CMK (cell line): Measurements from ENCODE around the gene LAMC3.
"Not testable (repeated sequence)": the region's sequence is repeated elsewhere in the genome, so short reads cannot be mapped to it uniquely, and the experiment has no call there.

Source experiments
- DNase-seq: peaks from one replicate; pipeline ENCODE4 v3.0.0-alpha.2; 2010; ENCODE audit warnings: low read depth

The LAMC3 gene

DNA sequence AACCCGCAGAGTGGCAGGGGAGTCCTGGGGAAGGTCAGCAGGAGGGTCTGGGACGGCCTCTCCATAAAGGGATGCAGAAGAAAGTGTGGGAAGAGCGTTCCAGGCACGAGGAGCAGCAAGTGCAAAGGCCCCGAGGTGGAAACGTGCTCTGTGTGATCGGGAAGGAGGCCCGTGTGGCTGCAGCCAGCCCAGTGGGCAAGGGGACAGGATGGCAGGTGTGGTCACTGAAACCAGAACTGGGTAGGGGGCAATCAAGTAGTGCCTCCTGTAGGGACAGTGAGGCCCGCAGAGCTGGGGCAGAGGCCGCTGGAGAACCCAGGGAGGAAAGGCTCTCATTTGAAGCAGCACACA lies 16.3 kb upstream of the LAMC3 start:
- DNase-seq, result no peak

DNA sequence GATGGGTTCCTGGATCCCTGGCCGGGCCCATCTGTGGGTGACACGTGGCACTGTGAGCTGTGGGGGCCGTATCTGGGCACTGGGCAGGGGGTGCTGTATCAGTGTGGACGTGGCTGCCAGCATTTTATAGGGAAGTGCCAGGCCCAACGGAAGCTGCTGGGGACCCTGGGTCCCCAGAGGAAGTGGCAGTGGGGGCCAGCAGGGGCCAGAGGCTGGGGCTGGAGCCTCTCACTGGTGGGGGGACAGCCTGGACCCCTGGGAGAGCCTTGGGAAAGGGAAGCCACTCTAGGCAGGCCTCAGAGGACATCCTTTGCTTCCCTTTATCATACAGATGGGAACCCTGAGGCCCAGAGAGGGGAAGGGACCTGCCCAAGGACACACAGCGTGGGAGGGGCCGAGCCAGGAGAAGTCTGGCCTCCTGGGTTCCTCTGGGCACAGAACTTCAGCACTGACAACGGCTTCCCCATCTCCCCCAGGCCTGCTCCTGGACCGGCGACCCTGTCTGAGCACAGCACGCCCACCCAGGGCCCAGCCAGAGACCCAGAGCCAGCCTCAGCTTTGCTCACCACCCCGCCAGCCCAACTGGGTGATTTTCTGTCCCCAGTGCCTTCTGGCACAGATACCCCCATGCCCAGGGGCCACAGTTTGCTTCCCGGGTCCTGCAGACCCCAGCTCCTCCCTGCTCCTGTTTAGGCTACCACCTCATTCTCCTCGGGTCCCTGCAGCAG lies 15.5 kb upstream of the LAMC3 start:
- DNase-seq, result no peak

DNA sequence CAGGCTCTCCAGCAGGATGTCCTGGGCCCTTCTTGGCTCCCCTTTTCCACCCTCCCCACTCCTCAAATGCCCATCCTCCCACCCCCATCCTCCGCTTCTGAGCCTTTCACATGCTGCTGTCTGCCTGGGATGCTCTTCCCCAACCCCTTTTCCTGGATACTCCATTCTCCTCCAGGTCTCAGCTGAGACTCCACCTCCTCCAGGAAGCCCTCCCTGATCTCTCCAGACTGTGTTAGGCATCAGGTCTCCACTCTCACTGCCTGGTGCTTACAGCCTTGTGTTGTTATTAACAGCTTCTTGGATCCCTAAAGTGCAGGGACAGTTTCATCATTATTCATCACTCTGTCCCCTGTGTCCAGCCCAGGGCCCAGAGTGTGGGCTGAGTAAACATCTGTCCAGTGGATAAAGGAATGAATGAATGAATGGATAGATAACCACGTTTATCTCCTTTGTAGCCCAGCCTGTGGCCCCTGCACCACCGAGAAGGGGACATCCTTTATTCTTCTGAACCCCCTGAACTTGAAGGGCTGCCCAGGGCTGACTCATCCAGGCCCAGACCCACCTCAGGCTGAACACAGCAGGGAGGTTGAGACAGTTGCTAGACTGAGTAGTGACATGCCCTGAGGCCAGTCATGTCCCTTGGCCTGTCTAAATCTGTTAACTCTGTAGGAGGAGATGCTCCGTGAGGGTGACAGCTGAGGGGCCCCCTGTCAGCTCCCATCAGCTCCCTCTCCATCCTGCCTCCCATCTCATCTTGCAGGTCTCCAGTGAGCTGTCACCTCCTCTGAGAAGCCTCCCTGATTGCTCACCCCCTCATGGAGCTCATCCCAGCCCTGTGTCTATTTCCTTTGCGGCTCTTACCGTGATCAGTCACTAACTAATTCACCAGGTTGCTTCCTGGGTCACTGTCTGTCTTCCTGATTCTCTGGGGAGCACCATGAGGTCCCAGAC lies 14.6 kb upstream of the LAMC3 start:
- DNase-seq, result no peak

DNA sequence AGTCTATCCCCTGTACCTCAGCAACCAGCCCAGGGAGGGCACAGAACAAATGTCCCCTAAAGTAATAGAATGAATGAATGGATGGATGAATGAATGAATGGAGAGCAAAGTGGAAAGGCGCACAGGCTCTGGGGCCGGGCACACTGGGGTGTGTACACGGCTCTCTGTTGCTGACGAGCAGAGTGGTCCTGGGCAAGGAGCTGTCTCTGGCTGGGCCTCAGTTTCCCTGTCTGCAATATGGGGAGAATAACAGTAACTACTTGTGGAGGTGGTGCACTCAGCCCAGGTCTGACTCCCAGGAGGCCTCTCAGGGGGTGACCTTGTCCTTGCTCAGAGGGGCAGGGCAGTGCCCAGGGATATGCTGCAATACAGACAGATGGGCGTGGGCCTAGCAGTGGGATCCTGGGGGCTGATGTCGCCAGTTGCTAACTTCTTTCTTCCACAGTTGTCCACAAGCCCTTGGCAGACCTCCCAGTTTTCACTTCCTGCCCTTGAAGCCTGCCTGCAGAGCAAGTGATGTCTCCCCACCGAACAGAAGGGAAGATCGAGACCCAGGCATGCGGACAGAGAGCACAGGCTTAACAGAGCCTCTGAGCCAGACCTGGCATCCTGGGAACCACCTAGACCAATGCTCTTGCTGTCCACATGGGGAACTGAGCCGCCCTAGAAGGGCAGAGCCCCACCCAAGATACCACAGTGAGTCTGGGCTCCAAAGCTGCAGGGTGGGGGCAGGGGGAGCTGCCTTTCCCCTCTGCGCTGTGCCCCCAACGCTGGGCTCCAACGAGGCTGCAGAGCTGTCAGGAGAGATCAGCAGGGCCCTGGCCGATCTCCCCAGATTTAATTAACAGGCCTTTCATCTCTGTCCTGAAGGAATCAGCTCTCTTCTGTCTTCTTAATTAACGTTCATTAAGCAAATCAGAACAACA lies 13.6 kb upstream of the LAMC3 start:
- DNase-seq, result no peak

DNA sequence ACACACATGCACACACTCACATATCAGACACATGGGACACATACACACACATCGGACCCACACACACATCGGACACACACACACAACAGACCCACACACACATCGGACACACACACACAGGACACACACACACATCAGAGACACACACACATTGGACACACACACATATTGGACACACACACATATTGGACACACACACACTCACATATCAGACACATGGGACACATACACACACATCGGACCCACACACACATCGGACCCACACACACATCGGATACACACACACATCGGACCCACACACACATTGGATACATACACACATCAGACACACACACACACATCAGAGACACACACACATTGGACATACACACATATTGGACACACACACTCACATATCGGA lies 12.8 kb upstream of the LAMC3 start:
- DNase-seq, result no peak

DNA sequence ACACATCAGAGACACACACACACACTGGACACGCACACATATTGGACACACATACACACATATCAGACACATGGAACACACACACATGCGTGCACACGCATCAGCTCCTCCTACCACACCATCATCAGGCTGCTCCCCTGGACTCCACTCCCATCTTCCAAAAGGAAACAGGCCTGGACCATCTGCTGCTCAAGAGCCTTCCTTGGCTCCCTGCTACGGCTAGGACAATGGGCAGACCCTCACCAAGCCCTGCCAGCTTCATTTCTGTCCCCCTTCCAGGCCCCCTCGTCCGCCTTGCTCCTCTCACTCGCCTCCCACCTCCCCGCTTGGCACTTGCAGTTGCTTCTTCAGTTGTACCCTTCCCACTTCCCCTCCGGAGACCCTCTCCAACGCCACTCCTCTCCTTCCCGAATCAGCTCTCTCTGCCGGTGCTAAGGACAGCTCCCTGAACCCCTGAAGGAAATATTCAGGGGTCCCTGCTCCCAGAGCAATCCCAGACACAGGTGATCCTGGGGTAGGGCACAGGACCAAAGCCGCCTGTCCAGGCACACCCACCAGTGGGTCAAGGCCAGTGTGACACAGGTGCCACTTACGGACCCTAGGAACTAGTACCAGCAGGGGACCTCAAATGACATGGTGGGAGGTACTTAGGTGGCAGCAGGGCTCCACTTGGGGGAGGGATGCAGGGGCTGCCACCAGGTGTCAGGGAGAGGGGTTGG lies 12.1 kb upstream of the LAMC3 start:
- DNase-seq, result no peak

DNA sequence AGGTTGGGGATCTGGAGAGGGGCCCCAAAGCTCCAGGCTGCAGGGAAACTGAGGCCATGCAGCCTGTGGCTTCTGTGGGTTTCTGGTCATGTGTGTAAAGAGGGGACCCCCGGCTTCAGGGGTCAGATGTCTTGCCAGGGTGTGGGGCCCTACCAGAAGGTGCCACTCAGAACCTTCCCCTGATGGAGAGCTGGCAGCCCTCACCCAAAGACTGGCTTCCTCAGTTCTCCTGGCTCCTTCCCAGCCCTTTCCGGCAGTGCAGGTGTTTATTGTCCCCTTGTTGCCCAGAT lies 11.6 kb upstream of the LAMC3 start:
- no peak for DNase-seq

DNA sequence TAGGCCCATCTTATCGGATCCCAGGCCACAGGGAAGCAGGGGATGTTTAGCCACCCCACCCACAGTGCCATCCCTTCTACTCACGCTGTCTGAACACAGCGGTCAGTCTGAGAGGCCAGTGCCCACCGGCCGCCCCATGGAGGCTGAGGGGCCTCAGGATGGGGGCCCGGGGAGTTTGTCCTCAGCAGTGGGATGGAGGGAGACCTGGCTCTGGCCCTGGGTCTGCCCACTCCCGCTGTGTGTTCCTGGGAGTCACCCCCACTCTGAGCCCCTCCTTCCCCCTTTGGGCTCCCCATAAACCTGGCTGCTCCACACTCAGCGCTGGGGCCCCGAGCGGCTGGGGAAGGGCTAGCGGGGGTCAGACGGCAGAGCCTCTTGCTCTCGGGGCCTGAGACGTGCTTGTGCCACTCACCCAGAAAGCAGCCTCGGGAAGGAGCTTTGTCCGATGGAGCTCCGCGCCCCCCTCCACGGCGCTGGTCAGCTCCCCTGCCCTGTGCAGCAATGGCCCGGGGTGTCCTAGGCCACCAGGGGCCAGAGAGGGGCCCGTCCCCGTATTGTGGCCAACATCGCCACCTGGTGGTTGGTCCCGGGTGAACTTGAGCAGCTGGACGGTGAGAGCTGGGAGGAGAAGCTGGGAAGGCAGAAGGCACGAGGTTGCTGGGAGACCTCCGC lies 10.9 kb upstream of the LAMC3 start:
- DNase-seq, result peak; percentile 36

DNA sequence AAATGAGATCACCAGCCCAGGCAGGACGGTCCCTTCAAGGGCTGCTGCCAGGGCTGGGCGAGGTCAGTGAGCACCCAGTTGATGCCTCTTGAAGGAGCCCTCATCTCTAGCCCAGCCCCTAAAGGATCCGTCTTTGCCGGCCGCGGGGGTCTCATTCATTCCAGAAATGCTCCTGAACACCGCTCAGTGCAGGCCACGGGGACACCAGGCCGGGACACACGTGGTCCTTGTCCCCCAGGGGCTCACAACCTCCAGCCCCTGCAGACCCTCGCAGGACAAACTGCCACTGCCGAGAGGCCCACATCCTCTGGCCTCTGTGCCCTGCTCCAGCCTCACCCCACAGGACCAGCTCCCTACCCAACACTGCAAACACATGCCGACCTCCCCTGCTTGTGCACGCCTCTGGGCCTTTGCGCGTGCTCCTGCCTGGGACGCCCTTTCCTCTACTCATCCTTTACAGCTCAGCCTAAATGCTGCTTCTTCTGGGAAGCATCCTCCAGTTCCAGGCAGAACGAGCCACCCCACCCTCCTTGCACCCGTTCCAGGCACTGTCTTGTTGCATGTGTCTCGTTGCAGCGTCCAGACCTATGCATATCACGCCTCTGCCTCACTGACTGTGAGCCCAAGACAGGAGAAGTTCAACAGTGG lies 10.3 kb upstream of the LAMC3 start:
- no peak for DNase-seq

DNA sequence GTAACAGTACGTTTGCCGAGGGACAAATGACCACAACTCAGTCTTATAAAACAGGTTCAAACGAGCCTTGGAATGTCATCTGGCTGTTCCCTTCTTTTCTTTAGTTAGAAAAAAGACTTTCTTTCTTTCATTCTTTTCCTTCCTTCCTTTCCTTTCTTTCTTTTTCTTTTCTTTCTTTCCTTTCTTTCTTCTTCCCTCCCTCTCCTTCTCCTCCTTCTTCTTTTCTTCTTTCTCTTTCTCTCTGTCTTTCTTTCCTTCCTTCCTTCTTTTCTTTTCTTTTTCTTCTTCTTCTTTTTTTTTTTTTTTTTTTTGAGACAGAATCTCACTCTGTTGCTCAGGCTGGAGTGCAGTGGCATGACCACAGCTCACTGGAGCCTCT lies 9.7 kb upstream of the LAMC3 start:
- DNase-seq, result no peak

DNA sequence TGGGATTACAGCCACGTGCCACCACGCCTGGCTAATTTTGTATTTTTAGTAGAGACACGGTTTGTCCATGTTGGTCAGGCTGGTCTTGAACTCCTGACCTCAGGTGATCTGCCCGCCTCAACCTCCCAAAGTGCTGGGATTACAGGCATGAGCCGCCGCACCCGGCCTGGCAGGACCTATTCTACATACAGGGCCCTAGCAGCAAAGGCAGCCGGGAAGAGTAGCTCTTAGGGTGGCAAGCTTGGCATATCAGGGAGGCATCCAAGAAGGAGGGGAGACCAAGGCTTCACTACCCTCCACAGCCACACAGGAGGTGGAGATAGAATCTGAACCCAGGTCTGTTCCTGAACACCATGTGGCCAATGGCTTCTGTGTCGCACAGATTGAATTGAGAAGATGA lies 8.4 kb upstream of the LAMC3 start:
- not testable (repeated sequence) for DNase-seq

DNA sequence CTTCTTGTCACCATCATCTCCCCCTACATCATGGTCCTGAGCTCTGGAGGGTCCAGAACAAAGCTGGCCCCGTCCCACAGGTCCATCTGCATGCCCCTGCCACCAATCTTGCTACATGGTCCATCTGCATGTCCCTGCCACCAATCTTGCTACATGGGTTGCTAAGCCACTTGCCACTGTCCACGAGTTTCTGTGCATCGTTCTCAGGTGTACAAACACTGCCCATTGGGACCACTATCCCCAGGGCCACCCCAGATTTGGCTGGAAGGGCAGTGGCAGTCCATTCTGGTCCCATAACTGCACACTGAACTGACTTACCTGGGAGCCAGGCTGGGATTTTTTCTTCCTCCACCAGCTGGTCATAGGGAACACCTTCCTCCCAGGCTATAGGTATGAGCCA lies 8.0 kb upstream of the LAMC3 start:
- DNase-seq, result no peak

DNA sequence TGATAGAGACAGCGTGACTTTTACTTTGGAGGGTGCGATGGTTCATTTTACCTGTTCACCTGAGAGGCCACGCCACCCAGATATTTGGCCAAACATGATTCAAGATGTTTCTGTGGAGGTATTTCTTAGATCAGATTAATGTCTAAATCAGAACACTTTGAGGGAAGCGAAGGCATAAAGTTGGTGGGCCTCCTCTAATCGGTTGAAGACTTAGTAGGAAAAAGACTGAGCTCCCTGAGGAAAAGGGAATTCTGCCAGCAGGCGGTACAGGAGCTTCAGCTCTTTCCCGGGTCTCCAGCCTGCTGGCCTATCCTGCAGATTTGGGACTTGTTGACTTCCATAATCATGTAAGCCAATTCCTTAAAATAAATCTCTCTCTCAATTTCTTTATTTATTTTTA lies 7.0 kb upstream of the LAMC3 start:
- DNase-seq, result no peak

DNA sequence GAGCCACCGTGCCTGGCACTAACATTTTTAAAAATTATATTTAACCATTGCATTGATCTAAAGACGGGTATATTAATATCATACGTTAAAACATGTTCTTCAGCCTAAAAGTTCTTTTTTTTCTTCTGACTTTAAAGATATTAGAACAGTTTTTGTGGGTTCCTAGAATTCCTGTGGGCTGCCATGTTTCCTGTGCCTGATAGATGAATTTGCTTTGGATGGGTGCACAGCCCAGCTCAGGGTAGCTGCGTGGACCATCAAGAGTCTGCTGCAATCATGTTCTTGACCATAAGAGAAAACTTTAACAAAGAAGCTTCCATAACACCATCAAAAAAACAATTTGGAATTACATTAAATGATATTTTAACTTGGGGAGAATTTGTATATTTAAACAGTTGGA lies 2.4 kb upstream of the LAMC3 start:
- no peak for DNase-seq

DNA sequence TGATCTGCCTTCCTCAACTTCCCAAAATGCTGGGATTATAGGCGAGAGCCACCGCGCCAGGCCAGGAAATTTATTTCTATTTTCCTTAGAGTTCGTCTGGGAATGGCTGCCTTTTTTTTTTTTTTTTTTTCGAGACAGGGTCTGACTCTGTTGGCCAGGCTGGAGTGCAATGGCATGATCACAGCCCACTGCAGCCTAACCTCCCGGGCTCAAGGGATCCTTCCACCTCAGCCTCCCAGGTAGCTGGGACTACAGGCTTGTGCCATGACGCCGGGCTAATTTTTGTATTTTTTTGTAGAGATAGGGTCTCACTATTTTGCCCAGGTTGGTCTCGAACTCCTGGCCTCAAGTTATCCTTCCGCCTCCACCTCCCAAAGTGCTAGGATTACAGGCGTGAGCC lies 888 bp upstream of the LAMC3 start:
- DNase-seq, result no peak

DNA sequence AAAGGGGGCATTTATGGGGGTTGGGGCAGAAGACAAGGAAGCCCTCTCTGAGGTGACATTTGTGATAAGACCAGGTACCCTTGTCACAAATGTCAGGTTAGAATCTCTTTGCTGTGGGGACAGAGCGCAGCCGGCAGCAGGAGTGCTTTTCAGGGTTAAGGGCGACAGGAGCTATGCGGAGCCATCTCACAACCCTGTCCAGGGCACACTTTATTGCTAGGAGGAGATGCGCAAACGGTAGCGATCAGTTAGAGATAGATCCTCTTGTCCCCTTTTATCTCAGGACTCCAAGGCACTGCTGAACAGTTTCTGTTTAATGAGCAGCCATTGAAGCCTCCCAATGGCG lies 438 bp upstream of the LAMC3 start:
- no peak for DNase-seq

DNA sequence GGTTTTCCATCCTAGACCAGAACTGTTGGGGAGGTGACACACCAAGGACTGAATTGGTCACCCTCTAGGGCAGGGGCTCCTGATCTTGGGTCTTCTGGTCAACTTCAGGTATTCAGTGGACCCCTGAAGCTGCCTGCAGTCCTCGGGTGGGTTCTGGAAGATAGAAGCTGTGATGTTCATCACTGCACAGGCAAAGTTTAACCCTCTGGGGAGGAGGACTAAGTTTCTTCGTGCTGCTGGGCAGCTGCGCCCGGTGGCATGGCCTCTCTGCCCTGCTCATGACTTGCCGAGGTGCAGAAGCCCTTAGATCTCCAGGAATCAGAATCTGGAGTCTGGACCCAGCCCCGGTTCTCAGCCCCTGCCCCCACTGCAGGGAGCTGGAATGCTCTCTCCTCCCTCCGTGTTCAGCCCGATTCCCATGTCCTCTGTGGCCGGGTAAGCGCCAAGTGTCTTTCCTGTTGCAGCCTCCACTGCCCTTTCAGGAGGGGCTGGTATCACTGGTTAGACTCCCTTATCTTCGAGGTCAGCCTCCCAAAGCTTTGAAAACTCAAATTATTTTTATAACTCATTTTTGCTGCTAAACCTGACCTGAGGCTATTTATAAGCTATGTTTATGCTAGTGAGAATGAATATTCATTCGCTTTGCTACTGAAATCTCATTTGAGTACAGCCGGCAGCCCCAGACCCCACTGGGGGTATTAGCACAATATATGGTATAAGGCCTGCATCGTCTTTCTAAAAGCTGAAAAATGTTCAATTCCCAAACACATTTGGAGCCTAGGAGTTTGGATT lies 1.7 kb downstream of the LAMC3 start:
- DNase-seq, result no peak

DNA sequence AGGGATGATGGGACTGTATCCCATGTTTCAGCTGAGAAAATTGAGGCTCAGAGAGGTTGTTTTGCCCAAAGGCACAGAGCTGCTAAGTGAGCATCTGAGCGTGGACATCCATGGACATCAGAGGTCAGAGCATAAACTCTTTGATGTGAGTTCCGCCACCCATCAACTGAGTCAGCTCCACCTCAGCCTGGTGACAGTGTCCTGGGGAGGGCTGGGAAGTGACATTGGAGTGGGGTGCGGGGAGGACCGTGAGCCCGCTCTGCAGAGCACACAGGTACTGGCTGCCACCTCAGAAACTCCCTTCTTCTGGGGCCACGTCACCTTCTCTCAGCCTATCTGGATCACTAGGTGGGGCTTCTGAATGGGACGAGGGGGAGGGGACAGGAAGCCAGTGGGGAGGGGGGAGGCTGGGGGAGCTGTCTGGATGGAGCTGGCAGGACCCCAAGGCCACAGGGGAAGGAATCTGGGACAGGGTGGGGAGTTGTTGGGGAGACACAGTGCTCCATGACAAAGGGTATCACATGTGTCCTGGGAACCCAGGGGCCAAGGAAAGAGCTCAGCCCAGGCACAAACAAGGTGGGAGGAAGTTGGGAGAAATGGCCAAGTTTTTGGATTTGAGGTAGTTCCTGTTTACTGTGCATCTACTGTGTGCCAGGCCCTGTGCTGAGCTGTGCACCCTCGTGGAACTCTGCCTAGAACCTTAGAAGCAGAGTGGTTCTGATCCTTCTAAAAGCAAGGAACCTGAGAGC lies 2.5 kb downstream of the LAMC3 start:
- DNase-seq, result no peak

DNA sequence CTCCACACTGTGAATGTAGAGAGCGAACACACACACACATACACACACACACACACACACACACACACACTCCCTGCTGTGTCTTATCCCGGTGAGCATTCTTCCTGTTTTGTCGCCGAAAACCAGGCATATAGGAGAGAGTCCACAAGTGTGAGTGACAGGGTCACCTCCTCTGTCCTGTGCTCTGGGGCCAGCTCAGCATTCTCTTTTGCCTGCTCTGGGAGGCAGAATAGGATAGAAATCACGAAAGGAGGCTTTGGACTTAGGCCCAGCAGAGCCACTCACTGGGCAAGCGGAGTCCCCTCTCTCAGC lies 3.0 kb downstream of the LAMC3 start:
- no peak for DNase-seq
